Kidney (tissue), 14 donors: ENCODE results near the gene SMYD3. TPM values are rescaled to one million over a fixed set of nuclear protein-coding genes. Genes with fewer than 3 reads are reported as not detected.
A peak's percentile ranks its signal among the peaks of the same experiment; 100 is the strongest.

Experiments
- DNase-seq, 5 donors: peaks; one replicate each; pipeline ENCODE4 v3.0.0-alpha.2; 2013 to 2020
- FAIRE-seq: peaks from 2 replicates; lab custom pipeline; 2012; peaks lifted over from hg19 to GRCh38; lab: Jason Lieb, UNC
- H3K27ac ChIP-seq, 2 donors: one replicate each; pipeline ENCODE4 v1.7.0; 2013; ENCODE audit warnings: low read depth in 2 of 2, low read length in 2 of 2, inconsistent platforms in 1 of 2
- H3K27me3 ChIP-seq: one replicate; pipeline ENCODE4 v1.7.1; 2013; ENCODE audit warnings: low read length, inconsistent platforms; ENCODE audit not compliant: control insufficient read depth, insufficient read depth
- H3K36me3 ChIP-seq, 3 donors: one replicate each; pipeline versions ENCODE4 v1.7.0 to v1.7.1; 2013; ENCODE audit warnings: low read length in 3 of 3, control low read depth in 1 of 3, inconsistent platforms in 1 of 3; ENCODE audit not compliant: insufficient read depth in 3 of 3, control insufficient read depth in 2 of 3
- H3K4me1 ChIP-seq, 3 donors: one replicate each; pipeline versions ENCODE4 v1.7.0 to v1.7.1; 2013; ENCODE audit warnings: low read length in 3 of 3, inconsistent platforms in 1 of 3, low read depth in 1 of 3; ENCODE audit not compliant: control insufficient read depth in 2 of 3, insufficient read depth in 2 of 3
- H3K4me3 ChIP-seq, 3 donors: one replicate each; pipeline versions ENCODE4 v1.7.0 to v1.8.1; 2013; ENCODE audit warnings: low read length in 3 of 3, control low read depth in 1 of 3, inconsistent platforms in 1 of 3
- H3K9ac ChIP-seq, 3 donors: one replicate each; pipeline versions ENCODE4 v1.7.0 to v1.7.1; 2013; ENCODE audit warnings: low read length in 3 of 3, control low read depth in 1 of 3, inconsistent platforms in 1 of 3
- H3K9me3 ChIP-seq, 3 donors: one replicate each; pipeline versions ENCODE4 v1.7.0 to v1.7.1; 2013; ENCODE audit warnings: low read length in 3 of 3, control low read depth in 1 of 3, inconsistent platforms in 1 of 3; ENCODE audit not compliant: control insufficient read depth in 2 of 3, insufficient read depth in 1 of 3
- CTCF ChIP-seq: IDR thresholded peaks from 3 replicates; pipeline ENCODE4 v1.5.1; 2012; ENCODE audit warnings: mild to moderate bottlenecking, moderate library complexity, borderline replicate concordance; ENCODE audit not compliant: insufficient read depth; ENCODE audit errors: extremely low read depth
- intact Hi-C: fragments of 100-400 bp; cut with DNase I; formaldehyde crosslinking; loops from one replicate; pipeline ENCODE4 v1.11.1; 2022
- polyA plus RNA-seq: library from polyadenylated mRNA; stranded (reverse); fragments of 350-450 nt; fragmentation: Illumina TruSeq; extraction: RNeasy Lipid Tissue Mini Kit (QIAGEN cat#74804); gene quantifications from one replicate; pipeline ENCODE4 v1.2.3, GENCODE V29; 2014; ENCODE audit warnings: low read depth, low replicate concordance; ENCODE audit not compliant: insufficient read depth
- total RNA-seq: library from RNA; stranded (reverse); fragmentation: NEBNext Ultra II Directional; extraction: Animal tissue kit (Norgen Biotek cat#: 25700); gene quantifications from one replicate; pipeline ENCODE4 v1.2.1, GENCODE V29; 2021
- donor health status: control.
- donor health status: control.
- donor health status: control.
- donor health status: control.
- donor health status: control.
- donor health status: DM: yes; HTN: yes; CAD: no.
- donor health status: Normal renal cell carcinoma (clear cell type).

The SMYD3 gene
- total and polyA plus RNA-seq, 2 donors from 2014 or later = 23.3 to 23.9 TPM

GRCh38 chr1:245926888-245927287 lies 580.2 kb downstream of the SMYD3 start:
- Histone ChIP-seq H3K9ac (no peak overlapping the region), H3K27ac (no peak overlapping the region), H3K4me3 (no peak overlapping the region), H3K27me3 (no peaks in the 10 kb centered on the region), H3K9me3 (no peaks in the 10 kb centered on the region), H3K36me3 (no peaks in the 10 kb centered on the region), H3K4me1 (no peaks in the 10 kb centered on the region)
- intact Hi-C loops = no loop called here
- DNase-seq (peak in 3 of 5 donors; percentile 36 to 77 (median 49)), FAIRE-seq (no peak)
- no peak for TF ChIP-seq CTCF

- no peak for FAIRE-seq
- Histone ChIP-seq H3K9ac (no peak overlapping the region), H3K27ac (no peak overlapping the region), H3K27me3 (no peaks in the 10 kb centered on the region), H3K4me3 (no peak overlapping the region), H3K4me1 (no peaks in the 10 kb centered on the region), H3K9me3 (no peaks in the 10 kb centered on the region), H3K36me3 (no peaks in the 10 kb centered on the region)
- DNase-seq = no peak
- no peak for TF ChIP-seq CTCF
- intact Hi-C loops = no loop called here
Measured at GRCh38 chr1:245923215-245923614, 583.9 kb downstream of the SMYD3 start.

GRCh38 chr1:245921417-245921816 lies 585.7 kb downstream of the SMYD3 start:
- H3K9ac ChIP-seq = no peak overlapping the region
- DNase-seq (no peak), FAIRE-seq (no peak)
- H3K4me1 ChIP-seq = no peaks in the 10 kb centered on the region
- no peaks in the 10 kb centered on the region for H3K36me3 ChIP-seq
- H3K27me3 ChIP-seq = no peaks in the 10 kb centered on the region
- H3K9me3 ChIP-seq = no peaks in the 10 kb centered on the region
- H3K4me3 ChIP-seq = no peak overlapping the region
- no peak for TF ChIP-seq CTCF
- no peak overlapping the region for H3K27ac ChIP-seq
- intact Hi-C loops = no loop called here

GRCh38 chr1:245917403-245917802 lies 589.7 kb downstream of the SMYD3 start:
- intact Hi-C loops = no loop called here
- no peaks in the 10 kb centered on the region for H3K36me3 ChIP-seq
- FAIRE-seq (no peak), DNase-seq (no peak)
- no peak overlapping the region for H3K27ac ChIP-seq
- H3K9me3 ChIP-seq = peaks cover 0 to 2% (median 0%) of the 10 kb centered on the region in 3 donors
- no peaks in the 10 kb centered on the region for H3K27me3 ChIP-seq
- H3K4me3 ChIP-seq = no peak overlapping the region
- no peak for TF ChIP-seq CTCF
- H3K9ac ChIP-seq = no peak overlapping the region
- no peaks in the 10 kb centered on the region for H3K4me1 ChIP-seq
